ENCODE measurements around the gene AIFM3.

Gene AIFM3

DNA sequence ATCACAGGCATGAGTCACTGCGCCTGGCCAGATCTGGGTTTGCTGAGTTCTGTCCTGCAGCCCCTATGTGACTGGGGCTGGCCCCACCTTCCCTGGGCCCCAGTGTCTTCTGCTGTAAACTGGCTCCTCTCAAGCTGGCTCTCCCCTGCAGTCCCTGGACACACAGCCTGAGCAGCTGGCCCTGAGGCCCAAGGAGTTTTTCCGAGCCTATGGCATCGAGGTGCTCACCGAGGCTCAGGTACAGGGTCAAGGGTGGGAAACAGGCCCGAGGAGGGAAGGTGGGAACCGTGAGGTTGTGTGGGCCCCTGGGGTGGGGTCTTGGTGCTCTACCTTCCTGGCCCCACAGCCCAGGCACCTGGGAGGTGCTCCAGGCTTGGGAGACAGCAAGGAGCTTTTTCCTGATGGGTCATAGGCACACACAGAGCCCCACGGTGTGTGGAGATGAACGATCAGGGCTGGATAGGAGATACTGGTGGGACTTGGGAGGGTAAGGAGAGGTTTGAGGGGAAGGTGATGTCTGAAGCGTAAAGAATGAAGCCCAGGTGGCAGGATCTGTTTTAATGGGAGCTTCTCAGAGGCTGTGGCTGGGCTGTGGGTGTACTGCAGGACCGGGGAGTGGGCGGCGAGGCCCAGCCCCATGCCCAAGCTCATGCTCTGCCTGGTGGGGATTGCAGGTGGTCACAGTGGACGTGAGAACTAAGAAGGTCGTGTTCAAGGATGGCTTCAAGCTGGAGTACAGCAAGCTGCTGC, 8.7 kb downstream of the AIFM3 start:
- DNase-seq (ENCODE audit: low spot score): no peak

DNA sequence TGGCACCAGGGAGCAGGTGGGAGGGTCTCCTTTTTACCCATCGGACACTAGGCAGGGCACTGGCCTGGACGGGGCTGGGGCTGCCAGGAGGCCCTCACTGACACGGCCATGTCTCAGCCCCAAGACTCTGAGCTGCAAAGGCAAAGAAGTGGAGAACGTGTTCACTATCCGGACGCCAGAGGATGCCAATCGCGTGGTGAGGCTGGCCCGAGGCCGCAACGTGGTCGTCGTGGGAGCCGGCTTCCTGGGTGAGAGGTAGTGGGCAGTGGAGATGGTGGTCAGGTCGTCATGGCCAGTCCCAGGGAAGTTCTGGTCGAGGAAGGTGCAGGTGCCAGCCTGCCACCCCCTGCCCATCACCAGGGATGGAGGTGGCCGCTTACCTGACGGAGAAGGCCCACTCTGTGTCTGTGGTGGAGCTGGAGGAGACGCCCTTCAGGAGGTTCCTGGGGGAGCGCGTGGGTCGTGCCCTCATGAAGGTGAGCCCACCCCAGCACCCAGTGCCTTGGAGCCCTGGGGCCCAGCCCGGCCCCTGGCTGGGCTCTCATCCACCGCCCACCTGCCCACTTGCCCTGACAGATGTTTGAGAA, 9.3 kb downstream of the AIFM3 start:
- no peak for DNase-seq (ENCODE audit: low spot score)

DNA sequence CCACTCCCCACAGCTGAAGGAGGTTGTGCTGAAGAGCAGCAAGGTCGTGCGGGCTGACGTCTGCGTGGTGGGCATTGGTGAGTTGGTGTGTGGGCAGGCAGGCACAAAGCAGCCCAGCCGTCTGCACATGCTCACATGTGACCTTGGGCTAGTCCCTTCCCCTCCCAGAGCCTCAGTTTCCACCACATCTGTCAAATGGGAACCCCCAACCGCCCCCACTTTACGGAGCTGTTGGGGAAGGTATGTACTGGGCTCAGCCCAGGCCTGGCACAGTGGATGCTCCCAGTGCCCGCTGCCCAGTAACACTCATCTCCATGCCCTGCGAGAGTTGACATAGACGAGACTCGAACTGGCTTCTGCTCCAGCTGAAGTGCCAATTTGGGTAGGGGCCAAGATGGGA, 10.0 kb downstream of the AIFM3 start:
- DNase-seq (ENCODE audit: low spot score): no peak

DNA sequence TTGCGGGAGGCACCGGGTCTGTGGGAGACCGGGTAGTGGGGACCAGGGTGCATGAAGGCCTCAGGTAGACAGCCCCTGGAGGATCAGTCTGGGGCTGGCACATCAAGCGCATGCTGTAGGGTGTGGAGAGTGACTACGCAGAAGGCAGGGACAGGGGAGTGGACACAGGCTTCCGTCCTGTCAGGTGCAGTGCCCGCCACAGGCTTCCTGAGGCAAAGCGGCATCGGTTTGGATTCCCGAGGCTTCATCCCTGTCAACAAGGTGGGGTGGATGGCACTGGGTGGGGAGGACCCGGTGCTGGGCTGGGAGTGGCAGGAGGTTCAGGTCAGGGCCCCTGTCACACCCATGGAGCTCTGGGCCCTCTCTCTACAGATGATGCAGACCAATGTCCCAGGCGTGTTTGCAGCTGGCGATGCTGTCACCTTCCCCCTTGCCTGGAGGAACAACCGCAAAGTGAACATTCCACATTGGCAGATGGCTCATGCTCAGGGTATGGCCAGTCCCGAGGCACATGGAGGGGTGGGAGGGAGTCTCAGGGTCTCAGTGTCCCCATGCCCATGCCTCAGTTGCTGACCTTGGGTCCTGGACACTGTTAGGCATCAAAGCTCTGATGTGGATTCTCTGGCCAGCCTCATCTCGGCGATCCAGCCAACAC, 10.6 kb downstream of the AIFM3 start:
- DNase-seq (ENCODE audit: low spot score): no peak

DNA sequence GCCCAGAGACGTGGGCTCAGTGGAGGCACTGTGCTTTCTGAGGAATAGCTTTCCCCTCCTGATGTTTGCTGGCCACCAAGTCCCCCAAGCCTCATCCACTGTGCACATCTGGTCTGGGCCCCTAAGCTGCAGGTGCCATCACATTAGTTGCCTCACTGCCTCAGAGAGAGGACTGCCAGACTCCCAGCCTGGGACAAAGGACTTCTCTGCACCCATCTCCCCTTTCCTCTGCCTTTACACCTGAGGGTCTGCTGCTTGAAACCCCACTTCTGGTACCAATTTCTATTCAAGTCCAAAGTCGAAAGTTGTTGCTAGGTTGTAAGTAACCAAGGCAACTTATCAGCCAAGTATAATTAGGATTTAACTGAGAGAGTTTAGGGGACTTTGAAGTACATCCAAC, 11.4 kb downstream of the AIFM3 start:
- no peak for DNase-seq (ENCODE audit: low spot score)

DNA sequence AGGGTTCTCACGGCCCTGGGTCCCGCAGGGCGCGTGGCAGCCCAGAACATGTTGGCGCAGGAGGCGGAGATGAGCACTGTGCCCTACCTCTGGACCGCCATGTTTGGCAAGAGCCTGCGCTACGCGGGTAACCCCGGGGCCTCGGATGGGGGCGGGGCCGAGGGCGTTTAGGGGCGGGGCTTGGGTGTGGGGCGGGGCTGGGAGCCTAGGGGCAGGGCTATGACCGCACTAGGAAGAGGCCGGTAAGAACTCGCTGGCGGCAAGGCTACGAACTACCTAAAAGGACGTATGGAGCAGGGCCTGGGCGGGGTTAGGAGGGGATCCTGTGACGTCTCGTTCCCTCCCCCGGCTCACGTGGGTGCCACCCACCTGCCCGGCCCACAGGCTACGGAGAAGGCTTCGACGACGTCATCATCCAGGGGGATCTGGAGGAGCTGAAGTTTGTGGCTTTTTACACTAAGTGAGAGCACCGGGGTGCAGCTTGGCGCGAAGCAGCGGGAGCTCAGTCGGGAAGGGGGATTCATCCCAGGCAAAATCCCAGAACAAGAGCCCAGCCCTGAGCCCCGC, 12.3 kb downstream of the AIFM3 start:
- DNase-seq (ENCODE audit: low spot score): peak; percentile 33

DNA sequence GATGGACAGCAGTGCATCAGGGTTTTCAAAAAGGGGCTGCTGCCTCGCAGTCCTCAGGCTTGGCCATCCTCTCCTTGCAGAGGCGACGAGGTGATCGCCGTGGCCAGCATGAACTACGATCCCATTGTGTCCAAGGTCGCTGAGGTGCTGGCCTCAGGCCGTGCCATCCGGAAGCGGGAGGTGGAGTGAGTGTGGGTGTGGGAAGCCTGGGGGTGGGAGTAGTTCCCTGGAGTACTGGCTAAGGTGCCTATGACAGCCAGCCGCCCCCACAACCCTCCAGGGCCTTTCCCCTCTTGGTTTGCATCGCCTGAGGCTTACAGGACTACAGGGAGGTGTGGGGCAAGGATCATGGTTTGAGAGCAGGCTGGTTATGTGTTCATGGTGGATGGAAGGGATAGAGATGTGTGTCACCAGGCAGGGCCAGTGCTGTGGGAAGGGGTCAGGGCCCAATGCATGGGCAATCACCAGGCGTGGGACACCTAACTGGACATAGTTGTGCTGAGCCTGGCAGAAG, 12.9 kb downstream of the AIFM3 start:
- DNase-seq (ENCODE audit: low spot score): no peak

DNA sequence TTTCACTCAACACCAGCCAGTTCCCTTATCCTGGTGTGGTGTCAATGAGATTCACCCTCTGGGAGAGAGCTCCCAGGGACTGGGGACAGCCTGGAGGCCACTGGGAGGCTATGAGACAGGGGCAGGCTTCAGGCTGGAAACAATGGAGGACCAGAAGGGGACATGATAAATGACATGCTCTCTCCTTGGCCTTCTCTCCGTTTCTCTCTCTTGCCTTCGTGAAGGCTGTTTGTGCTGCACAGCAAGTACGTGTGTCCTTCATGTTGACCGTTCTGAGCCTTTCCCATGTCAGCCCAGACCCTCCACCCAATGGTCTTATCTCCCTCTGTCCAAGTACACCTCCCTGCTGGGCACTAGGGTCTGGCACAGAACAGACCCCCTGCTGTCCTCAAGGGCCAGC, 13.5 kb downstream of the AIFM3 start:
- no peak for DNase-seq (ENCODE audit: low spot score)

DNA sequence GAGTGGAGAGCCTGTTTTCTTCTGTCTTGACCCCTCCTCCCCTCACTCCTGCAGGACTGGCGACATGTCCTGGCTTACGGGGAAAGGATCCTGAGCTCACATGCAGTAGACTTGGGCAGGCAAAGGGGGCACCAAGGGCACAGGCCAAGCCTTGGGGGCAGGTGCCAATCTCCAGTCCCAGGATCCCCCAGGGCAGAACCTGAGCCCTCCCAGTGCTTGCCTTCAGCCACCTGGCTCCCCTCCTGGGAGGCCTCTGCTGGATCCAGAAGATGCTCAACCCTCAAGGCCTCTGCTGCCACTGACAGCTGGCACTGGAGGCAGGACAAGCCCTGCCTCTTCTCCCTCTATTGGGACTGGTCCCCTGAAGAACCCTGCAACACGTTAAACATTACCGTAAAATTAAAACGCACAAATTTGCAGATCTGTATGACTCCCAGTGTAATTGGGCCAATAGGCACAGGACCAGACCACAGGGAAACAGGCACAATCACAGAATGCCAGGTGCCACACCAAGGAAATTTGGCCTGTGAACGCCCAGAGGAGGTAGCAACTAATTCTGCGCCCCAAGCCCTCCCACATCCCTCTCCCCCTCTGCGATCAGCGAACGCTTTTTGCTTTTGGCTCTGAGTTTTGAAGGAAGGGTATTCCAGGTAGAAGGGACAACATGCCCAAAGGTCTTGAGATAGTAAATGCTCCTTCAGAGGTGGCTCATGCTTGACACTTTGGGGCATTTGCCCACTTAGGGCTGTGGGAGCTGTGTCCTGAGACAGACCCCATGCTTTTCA, 14.1 kb downstream of the AIFM3 start:
- no peak for DNase-seq (ENCODE audit: low spot score)

DNA sequence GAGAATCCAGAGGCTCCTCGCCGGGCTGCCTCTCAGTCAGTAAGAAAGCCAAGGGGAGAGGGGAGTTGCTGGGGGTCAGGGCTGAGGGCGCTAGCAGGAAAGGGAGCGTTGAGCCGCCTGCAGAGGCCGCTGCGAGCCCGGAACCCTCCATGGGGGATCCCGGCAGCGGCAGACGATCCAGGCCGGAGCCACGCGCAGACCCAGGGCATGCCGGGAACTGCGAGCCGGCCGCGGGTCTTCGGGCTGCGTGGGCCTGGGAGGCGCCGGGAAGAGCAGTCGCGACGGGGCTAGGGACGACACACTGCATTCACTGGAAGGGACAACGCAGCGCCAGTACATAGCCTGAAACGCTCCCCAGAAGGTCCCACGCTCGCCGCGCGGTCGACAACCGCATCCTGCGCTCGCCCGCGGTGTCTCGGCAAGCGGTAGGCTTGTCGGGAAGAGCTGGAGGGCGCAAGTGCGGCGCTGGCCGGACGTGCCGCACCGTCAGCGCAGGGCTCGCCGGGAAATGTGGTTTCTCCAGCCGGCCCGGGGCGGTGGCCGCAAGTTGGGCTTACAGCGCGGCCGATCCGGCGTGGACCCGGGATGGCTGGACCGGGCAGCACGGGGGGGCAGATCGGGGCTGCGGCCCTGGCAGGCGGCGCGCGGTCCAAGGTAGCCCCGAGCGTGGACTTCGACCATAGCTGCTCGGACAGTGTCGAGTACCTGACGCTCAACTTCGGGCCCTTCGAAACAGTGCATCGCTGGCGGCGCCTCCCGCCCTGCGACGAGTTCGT, 14.9 kb downstream of the AIFM3 start, which contains the start of gene LZTR1:
Gene LZTR1 (plus strand): TSS at position 511 of the 776 bp plus-strand sequence. CDS start 75 bp downstream, at position 586.
- DNase-seq (ENCODE audit: low spot score): peak; percentile 67

DNA sequence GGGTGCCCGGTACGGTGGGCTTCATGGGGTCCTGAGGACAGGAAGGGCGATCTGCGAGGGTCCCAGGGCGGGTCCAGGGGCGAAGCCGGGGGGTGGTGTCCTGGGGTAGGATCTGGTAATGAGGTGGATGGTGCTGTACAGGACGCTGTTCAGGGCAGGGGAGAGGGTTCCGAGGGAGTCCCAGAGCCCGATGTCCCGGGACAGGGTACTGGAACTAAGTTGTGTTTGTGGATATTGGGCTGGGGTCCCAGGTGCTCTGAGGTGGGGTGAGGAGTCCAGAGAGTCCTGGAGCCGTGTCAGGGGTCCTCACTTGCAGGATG, 15.5 kb downstream of the AIFM3 start:
- no peak for DNase-seq (ENCODE audit: low spot score)

DNA sequence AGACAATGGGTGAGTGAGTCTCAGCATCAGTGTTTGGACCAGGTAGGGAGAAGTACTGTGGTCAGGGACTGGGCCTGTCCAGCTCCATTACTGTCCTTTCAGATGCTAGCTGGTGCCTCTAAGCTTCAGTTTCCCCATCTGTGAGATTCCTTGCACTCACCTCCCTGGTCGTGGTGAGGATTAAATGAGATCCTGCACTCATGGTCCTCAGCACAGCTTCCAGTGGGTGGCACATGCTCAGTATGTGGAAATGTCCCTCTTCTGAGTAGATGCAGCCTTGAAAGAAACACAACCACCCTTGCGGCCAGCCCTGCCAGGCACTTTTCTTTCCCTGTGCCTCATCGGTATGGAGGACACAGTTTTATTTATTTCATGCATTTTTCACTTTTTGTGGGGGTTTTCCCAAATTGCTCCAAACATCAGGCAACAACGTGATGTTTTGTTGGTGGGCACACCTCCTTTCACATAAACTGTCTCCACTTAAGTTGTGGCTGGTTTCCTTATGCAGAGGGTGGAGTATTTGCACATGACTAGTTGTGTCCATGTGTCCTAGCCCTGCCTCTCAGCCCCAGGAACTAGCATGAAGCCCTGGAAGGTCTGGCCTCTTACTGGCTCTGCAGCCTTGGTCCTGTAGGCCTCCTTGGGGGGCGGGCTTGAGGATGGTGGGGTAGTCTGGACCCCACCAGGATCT, 16.2 kb downstream of the AIFM3 start:
- DNase-seq (ENCODE audit: low spot score): no peak

DNA sequence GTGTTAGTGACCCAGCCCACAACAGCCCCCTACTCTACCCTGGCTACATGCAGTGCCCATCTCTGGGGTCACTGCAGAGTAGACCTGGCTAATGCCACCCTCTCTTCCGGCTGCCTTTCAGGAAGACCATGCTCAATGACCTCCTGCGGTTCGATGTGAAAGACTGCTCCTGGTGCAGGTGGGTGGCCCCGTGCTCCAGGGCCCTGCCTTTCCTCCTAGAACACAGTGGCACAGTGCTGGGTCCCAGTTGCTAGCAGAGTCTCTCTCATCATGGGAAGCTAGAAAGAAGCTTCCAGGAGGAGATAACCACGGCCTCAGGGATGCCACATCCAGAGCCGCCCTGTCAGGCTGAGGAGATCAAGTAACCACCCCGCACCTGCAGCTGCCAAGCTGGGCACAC, 18.7 kb downstream of the AIFM3 start:
- DNase-seq (ENCODE audit: low spot score): no peak

DNA sequence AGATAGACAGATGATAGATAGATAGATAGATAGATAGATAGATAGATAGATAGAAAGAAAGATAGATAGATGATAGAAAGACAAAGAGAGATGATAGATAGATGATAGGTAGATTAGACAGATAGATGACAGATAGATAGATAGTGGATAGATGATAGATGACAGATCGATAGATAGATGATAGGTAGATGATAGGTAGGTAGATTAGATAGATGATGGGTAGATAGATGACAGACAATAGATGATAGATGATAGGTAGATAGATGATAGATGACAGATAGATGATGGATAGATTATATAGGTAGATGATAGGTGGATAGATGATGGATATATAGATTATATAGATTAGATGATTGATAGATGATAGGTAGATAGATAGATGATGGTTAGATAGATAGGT, 19.3 kb downstream of the AIFM3 start:
- no peak for DNase-seq (ENCODE audit: low spot score)

DNA sequence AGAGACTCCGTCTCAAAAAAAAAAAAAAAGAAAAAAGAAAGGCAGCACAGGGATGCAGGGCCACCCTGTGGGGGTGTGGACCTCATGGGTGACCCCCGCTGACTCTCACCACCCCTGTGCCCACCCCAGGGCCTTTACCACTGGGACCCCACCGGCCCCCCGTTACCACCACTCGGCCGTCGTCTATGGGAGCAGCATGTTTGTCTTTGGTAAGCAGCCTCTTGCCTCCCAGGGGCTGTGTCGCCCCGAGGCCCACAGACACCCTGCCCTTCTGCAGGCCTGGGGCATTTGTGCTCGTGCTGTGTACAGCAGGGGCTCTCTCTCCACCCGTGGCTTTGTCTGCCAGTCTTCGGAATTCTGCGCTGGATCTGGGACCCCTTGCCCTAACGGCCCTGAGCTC, 20.3 kb downstream of the AIFM3 start:
- no peak for DNase-seq (ENCODE audit: low spot score)

DNA sequence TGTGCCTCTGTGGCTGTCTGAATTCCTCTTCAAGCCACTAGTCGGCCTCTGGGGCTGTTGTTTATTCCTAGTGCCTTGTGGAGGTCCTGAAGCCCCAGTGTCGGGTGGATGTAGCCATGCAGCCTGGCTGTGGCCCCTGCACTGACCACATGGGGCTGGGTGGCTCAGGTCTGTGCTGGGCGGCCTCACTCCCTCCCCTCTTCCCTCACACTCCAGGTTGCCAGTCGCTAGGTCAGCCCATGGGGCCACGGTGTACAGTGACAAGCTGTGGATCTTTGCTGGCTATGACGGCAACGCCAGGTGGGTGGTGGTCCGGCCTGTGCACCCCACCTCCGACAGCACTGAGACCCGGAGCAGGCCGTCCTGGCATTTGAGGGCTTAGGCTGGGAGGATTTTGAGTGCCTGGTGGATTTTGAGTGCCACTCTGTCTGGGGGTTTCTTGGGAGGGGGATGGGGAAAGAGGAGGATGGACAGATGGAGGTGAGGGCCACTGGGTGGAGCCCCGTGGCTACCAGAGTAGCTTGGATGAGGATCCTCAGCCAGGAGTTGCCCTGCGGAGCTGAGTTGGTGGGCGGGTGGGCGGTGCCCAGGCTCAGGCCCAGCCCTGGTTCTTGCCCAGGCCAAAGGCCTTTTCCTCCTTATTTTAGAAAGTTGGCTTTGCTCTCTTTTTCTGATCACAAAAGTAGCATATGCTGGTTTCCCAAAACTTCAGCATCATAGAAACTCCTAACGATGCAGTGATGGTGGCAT, 21.7 kb downstream of the AIFM3 start:
- no peak for DNase-seq (ENCODE audit: low spot score)

DNA sequence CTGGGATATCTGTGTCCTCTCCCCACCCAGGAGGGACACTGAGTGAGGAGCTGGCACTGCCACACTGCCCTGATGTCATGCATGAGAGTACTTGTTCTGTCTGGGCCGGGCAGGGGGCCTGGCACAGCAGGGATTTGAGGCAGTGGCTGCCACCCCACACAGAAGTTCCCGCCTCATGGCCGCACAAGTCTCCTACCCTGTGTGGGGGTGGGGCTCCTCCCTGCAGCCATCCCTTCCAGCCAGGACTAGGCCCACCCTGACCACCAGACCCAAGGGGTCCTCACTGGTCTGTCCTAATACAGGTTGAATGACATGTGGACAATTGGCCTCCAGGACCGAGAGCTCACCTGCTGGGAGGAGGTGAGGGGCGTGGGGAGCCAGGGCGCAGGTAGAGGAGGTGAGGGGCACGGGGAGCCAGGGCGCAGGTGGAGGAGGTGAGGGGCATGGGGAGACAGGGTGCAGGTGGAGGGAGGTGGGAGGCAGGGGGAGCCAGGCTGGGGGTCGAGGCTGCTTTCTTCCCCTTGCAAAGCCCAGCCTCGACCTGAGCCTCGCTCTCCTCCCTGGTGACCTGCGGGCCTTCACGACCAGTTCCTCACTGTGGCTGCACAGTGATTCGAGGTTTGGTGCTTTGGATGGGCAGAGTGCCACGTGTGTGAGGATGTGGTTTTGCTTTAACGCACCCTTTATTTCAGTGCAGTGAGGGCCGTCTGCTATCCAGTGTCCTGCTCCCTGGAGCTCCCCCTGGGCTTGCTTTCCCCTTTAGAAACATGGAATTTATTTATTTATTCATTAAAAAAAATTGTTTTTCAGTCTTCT, 22.5 kb downstream of the AIFM3 start:
- DNase-seq (ENCODE audit: low spot score): no peak

DNA sequence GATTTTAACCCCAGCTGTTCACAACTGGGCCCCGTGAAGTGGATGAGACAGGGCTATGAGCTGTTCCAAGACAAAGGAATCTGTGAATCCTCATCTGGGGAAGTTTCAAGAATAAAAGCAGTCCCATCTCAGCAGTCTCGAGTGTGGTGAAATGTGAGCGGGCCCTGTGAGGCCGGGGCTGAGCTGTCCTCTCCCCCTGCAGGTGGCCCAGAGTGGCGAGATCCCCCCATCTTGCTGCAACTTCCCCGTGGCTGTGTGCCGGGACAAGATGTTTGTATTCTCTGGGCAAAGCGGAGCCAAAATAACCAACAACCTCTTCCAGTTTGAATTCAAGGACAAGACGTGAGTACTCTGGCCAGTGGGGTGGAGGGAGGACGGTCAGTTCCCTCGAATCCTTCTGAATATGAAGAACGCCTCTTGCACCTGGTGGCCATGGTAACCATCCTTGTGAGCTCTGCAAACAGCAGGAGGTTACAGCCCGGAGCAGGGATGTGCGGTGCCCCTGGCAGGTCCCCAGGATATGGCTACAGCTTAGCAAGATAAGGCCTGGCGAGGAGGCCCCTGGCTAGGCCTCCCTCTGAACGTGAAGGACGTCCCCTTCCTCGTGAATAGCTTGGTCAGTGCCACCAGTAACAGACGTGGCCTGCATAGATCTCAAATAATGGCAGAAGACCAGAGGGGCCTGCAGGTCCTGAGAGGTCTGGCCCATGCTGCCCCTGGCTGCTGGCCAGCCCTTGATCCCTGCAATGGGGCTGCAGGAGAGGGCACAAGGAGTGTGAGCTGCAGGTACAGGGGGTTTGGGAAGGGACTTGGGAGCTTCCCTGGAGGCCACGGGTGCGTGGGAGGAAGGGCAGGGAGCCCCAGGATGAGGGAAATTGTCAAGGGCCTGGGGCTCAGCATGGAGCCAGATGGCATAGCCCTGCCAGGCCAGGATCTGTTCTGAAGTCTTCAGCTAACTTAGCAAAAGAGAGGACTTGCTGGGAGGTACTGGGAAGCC, 23.4 kb downstream of the AIFM3 start:
- no peak for DNase-seq (ENCODE audit: low spot score)
